Subcutaneous abdominal adipose tissue (tissue), 5 donors: ENCODE measurements around the gene PTDSS2.
"Not testable (repeated sequence)": the region's sequence is repeated elsewhere in the genome, so short reads cannot be mapped to it uniquely, and the experiment has no call there.

Experiments
- H3K27ac ChIP-seq: one replicate; pipeline ENCODE4 v1.7.0; 2013; ENCODE audit warnings: low read depth, mild to moderate bottlenecking, inconsistent platforms, low read length, moderate library complexity
- H3K27me3 ChIP-seq, 5 donors: one replicate each; pipeline ENCODE4 v1.7.0; 2013; ENCODE audit warnings: low read length in 5 of 5, inconsistent platforms in 1 of 5; ENCODE audit not compliant: control insufficient read depth in 5 of 5, insufficient read depth in 4 of 5
- H3K36me3 ChIP-seq, 5 donors: one replicate each; pipeline ENCODE4 v1.7.0; 2013; ENCODE audit warnings: low read length in 5 of 5; ENCODE audit not compliant: control insufficient read depth in 5 of 5, insufficient read depth in 5 of 5
- H3K4me1 ChIP-seq, 5 donors: one replicate each; pipeline ENCODE4 v1.7.0; 2013; ENCODE audit warnings: low read length in 5 of 5, mild to moderate bottlenecking in 3 of 5, moderate library complexity in 1 of 5; ENCODE audit not compliant: control insufficient read depth in 5 of 5, insufficient read depth in 5 of 5
- H3K4me3 ChIP-seq, 5 donors: one replicate each; pipeline ENCODE4 v1.7.0; 2013; ENCODE audit warnings: low read length in 5 of 5, low read depth in 1 of 5
- H3K9ac ChIP-seq, 5 donors: one replicate each; pipeline ENCODE4 v1.7.0; 2013; ENCODE audit warnings: low read length in 5 of 5, mild to moderate bottlenecking in 4 of 5, moderate library complexity in 3 of 5
- H3K9me3 ChIP-seq, 5 donors: one replicate each; pipeline ENCODE4 v1.7.0; 2013; ENCODE audit warnings: low read length in 5 of 5; ENCODE audit not compliant: control insufficient read depth in 5 of 5
- donor health status: healthy.
- donor health status: healthy.
- donor health status: healthy.
- donor health status: healthy.
- donor health status: healthy.

Gene PTDSS2

DNA sequence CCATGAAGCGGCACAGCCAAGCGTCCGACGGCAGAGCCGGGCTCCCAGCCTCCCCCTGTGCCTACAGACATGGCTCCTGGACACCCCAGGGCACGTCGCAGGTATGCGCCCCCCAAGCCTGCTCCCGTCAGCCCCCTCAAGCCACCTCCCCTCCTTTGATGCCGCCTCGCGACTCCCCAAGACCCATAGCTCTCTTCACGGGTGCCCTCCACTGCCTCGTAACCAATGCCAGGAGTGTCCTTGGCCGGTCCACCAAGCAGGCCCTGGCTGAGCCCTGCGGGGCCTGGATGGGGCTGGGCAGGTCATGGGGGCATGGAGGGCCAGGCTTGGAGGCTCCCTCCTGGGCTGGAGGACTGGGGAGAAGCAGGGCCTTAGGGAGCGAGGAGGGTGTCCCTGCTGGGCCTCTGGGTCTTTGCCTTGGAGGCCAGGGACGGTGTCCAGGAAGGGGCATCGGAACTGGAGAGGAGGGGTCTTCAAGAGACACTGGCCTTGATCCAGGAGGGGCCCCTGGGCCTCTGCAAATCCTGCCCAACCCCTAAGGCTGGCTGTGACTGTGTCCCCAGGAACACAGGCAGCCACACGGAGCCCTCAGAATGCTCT is 17.5 kb upstream of the PTDSS2 start:
- no peak overlapping the region for H3K4me3 ChIP-seq
- no peak overlapping the region for H3K27ac ChIP-seq
- no peaks in the 10 kb centered on the region for H3K9me3 ChIP-seq
- H3K9ac ChIP-seq: no peak overlapping the region
- H3K36me3 ChIP-seq: no peaks in the 10 kb centered on the region
- no peaks in the 10 kb centered on the region for H3K4me1 ChIP-seq
- peaks cover 6 to 27% (median 10%) of the 10 kb centered on the region in 5 donors for H3K27me3 ChIP-seq

DNA sequence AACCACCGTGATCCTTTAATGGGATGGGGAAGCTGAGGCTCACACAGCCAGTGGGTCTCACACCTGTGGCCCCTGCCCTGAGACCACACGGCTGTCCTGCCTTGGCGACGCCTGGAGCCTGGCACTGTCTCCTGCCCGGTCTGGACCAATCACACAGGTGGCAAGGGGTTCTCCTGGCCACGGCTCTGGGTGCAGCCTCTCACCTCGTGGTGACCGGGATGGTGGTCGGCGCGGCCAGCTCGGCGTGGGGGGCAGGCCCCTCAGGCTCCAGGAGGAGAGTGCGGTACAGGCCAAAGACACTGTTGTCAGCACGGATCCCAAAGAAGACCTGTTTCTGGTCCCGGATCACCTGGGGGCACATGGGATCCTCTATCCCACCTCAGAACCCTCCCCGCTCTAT is 17.0 kb upstream of the PTDSS2 start:
- no peak overlapping the region for H3K4me3 ChIP-seq
- no peaks in the 10 kb centered on the region for H3K4me1 ChIP-seq
- no peaks in the 10 kb centered on the region for H3K36me3 ChIP-seq
- H3K27me3 ChIP-seq: peaks cover 9 to 32% (median 14%) of the 10 kb centered on the region in 5 donors
- no peaks in the 10 kb centered on the region for H3K9me3 ChIP-seq
- no peak overlapping the region for H3K27ac ChIP-seq
- H3K9ac ChIP-seq: no peak overlapping the region

DNA sequence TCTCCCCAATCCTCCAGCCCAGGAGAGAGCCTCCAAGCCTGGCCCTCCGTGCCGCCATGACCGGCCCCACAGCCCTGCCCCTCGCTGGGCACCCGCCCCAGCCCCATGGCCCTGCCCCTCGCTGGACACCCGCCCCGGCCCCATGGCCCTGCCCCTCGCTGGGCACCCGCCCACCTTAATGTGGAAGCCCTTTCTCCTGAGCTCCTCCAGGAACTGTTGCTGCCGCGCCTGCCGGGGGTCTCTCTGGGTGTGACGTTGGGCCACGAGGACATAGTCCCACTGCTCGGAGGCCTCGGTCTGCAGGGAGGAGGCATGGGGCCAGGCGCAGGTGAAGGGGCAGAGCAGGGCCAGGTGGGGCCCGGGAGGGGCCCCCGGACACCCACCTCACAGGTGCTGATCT is 16.4 kb upstream of the PTDSS2 start:
- Histone ChIP-seq H3K9ac (no peak overlapping the region), H3K4me1 (no peaks in the 10 kb centered on the region), H3K27me3 (peaks cover 10 to 37% (median 14%) of the 10 kb centered on the region in 5 donors), H3K36me3 (no peaks in the 10 kb centered on the region), H3K27ac (no peak overlapping the region), H3K9me3 (no peaks in the 10 kb centered on the region), H3K4me3 (no peak overlapping the region)

DNA sequence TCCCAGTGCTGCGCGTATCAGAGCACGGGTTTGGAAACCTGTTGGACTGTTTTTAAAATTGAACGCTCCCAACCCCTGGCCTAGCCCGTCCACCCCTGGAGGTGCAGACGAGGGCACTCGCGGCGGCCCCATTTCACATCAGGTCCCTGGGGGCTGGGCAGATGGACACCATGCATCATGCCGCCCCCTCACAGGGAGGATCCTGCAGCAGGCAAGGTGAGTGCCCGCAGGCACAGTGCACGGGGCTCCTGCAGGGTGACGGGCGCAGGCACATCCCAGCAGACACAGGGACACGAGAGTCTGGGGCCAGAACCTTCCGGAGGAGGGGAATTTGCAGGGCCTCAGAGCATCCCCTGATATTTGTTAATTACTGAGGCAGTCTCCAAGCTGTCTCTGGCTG is 15.6 kb upstream of the PTDSS2 start:
- Histone ChIP-seq H3K36me3 (no peaks in the 10 kb centered on the region), H3K9me3 (no peaks in the 10 kb centered on the region), H3K9ac (no peak overlapping the region), H3K27me3 (peaks cover 10 to 42% (median 13%) of the 10 kb centered on the region in 5 donors), H3K4me1 (no peaks in the 10 kb centered on the region), H3K27ac (no peak overlapping the region), H3K4me3 (no peak overlapping the region)

- H3K9me3 ChIP-seq, H3K27ac ChIP-seq, H3K4me3 ChIP-seq, H3K36me3 ChIP-seq, H3K4me1 ChIP-seq, H3K9ac ChIP-seq: not testable (repeated sequence)
- H3K27me3 ChIP-seq: peaks cover 14 to 49% (median 19%) of the 10 kb centered on the region in 5 donors
Observed at GRCh38 chr11:434999-435740, 14.9 kb upstream of the PTDSS2 start.

- peaks cover 25 to 63% (median 31%) of the 10 kb centered on the region in 5 donors for H3K27me3 ChIP-seq
- no peak overlapping the region for H3K9ac ChIP-seq
Observed at GRCh38 chr11:437228-437870, 12.7 kb upstream of the PTDSS2 start.

GRCh38 chr11:438101-438844 is 11.8 kb upstream of the PTDSS2 start:
- no peaks in the 10 kb centered on the region for H3K9me3 ChIP-seq
- H3K27ac ChIP-seq: no peak overlapping the region
- no peak overlapping the region for H3K9ac ChIP-seq
- H3K4me1 ChIP-seq: peaks cover 0 to 8% (median 2%) of the 10 kb centered on the region in 5 donors
- H3K27me3 ChIP-seq: peaks cover 23 to 56% (median 30%) of the 10 kb centered on the region in 5 donors
- H3K4me3 ChIP-seq: no peak overlapping the region
- H3K36me3 ChIP-seq: no peaks in the 10 kb centered on the region

More at GRCh38 chr11:437228-437870, 12.7 kb upstream of the PTDSS2 start:
- Histone ChIP-seq H3K36me3 (no peaks in the 10 kb centered on the region), H3K4me1 (peaks cover 0 to 2% (median 0%) of the 10 kb centered on the region in 5 donors), H3K4me3 (no peak overlapping the region), H3K9me3 (no peaks in the 10 kb centered on the region), H3K27ac (no peak overlapping the region)

GRCh38 chr11:439315-440064 is 10.6 kb upstream of the PTDSS2 start:
- Histone ChIP-seq H3K36me3 (no peaks in the 10 kb centered on the region), H3K27ac (no peak overlapping the region), H3K4me1 (peaks cover 3 to 18% (median 8%) of the 10 kb centered on the region in 5 donors), H3K9ac (no peak overlapping the region), H3K27me3 (peaks cover 19 to 48% (median 29%) of the 10 kb centered on the region in 5 donors), H3K9me3 (no peaks in the 10 kb centered on the region), H3K4me3 (no peak overlapping the region)
